ENCODE results near the gene CACNA1H. TPM values are rescaled to one million over a fixed set of nuclear protein-coding genes. Genes with fewer than 3 reads are reported as not detected.

CACNA1H gene
- polyA plus RNA-seq, 1 experiment, result 1.5 TPM

GRCh38 chr16:1121601-1122397, 31.1 kb upstream of the CACNA1H start:
- no peak for TF ChIP-seq CTCF (IDR thresholded peaks at IDR 0.05; ENCODE audit: low read depth, low read length)

GRCh38 chr16:1122398-1122765, 30.5 kb upstream of the CACNA1H start:
- Histone ChIP-seq H3K9me3 (ENCODE audit: control insufficient read depth, insufficient read depth, low read length) (no peaks in the 10 kb centered on the region), H3K4me3 (ENCODE audit: low read depth, low read length) (no peak overlapping the region), H3K27me3 (ENCODE audit: control insufficient read depth, insufficient read depth, low read length) (peaks cover 14% of the 10 kb centered on the region), H3K27ac (ENCODE audit: low read depth, low read length) (no peak overlapping the region)
- no peak for TF ChIP-seq CTCF (IDR thresholded peaks at IDR 0.05; ENCODE audit: low read depth, low read length)
- ChIA-PET POLR2A (no interaction called here), CTCF (no interaction called here)
- no peak for DNase-seq (ENCODE audit: low read depth, low spot score)

More at GRCh38 chr16:1121601-1122397, 31.1 kb upstream of the CACNA1H start:
- Histone ChIP-seq H3K9me3 (ENCODE audit: control insufficient read depth, insufficient read depth, low read length) (no peaks in the 10 kb centered on the region), H3K27me3 (ENCODE audit: control insufficient read depth, insufficient read depth, low read length) (peaks cover 14% of the 10 kb centered on the region), H3K4me3 (ENCODE audit: low read depth, low read length) (no peak overlapping the region), H3K27ac (ENCODE audit: low read depth, low read length) (no peak overlapping the region)
- ChIA-PET POLR2A (no interaction called here), CTCF (no interaction called here)
- no peak for DNase-seq (ENCODE audit: low read depth, low spot score)

GRCh38 chr16:1123525-1124230, 29.2 kb upstream of the CACNA1H start:
- no peak overlapping the region for H3K27ac ChIP-seq (ENCODE audit: low read depth, low read length)
- H3K9me3 ChIP-seq (ENCODE audit: control insufficient read depth, insufficient read depth, low read length), result no peaks in the 10 kb centered on the region; the same call in 1 of the 2 replicates
- DNase-seq (ENCODE audit: low read depth, low spot score), result no peak
- peaks cover 14% of the 10 kb centered on the region for H3K27me3 ChIP-seq (ENCODE audit: control insufficient read depth, insufficient read depth, low read length)
- CTCF ChIA-PET, result no interaction called here
- POLR2A ChIA-PET, result no interaction called here
- no peak for TF ChIP-seq CTCF (IDR thresholded peaks at IDR 0.05; ENCODE audit: low read depth, low read length)
- H3K4me3 ChIP-seq (ENCODE audit: low read depth, low read length), result no peak overlapping the region

GRCh38 chr16:1124291-1124690, 28.6 kb upstream of the CACNA1H start:
- Histone ChIP-seq H3K27me3 (ENCODE audit: control insufficient read depth, insufficient read depth, low read length) (peaks cover 14% of the 10 kb centered on the region), H3K4me3 (ENCODE audit: low read depth, low read length) (no peak overlapping the region), H3K9me3 (ENCODE audit: control insufficient read depth, insufficient read depth, low read length) (no peaks in the 10 kb centered on the region; the same call in 1 of the 2 replicates), H3K27ac (ENCODE audit: low read depth, low read length) (no peak overlapping the region)
- CTCF ChIA-PET, result no interaction called here
- POLR2A ChIA-PET, result no interaction called here
- DNase-seq (ENCODE audit: low read depth, low spot score), result no peak
- no peak for TF ChIP-seq CTCF (IDR thresholded peaks at IDR 0.05; ENCODE audit: low read depth, low read length)

GRCh38 chr16:1124795-1125194, 28.1 kb upstream of the CACNA1H start:
- CTCF ChIA-PET, result no interaction called here
- POLR2A ChIA-PET, result no interaction called here

More at GRCh38 chr16:1124795-1125194, 28.1 kb upstream of the CACNA1H start:
- TF ChIP-seq CTCF (IDR thresholded peaks at IDR 0.05; ENCODE audit: low read depth, low read length), result no peak
- no peak overlapping the region for H3K27ac ChIP-seq (ENCODE audit: low read depth, low read length)
- H3K27me3 ChIP-seq (ENCODE audit: control insufficient read depth, insufficient read depth, low read length), result peaks cover 14% of the 10 kb centered on the region
- H3K4me3 ChIP-seq (ENCODE audit: low read depth, low read length), result no peak overlapping the region
- peaks cover 2% of the 10 kb centered on the region; the same call in 1 of the 2 replicates for H3K9me3 ChIP-seq (ENCODE audit: control insufficient read depth, insufficient read depth, low read length)
- no peak for DNase-seq (ENCODE audit: low read depth, low spot score)

Data from AG04450 (cell line).